MV-4-11 (cell line): ENCODE data around the gene TBX5.
"Not testable (repeated sequence)": the region's sequence is repeated elsewhere in the genome, so short reads cannot be mapped to it uniquely, and the experiment has no call there.

Experiments used
- DNase-seq: peaks from one replicate; lab custom pipeline; 2025; lab: John Stamatoyannopoulos, UW

The TBX5 gene

GRCh38 chr12:114371733-114372132 is 34.2 kb downstream of the TBX5 start:
- no peak for DNase-seq

- no peak for DNase-seq
These were observed 34.7 kb downstream of the TBX5 start for GRCh38 chr12:114371250-114371649.

- no peak for DNase-seq
These were observed 37.1 kb downstream of the TBX5 start for GRCh38 chr12:114368685-114369452.

- DNase-seq, result no peak
These were observed 44.0 kb downstream of the TBX5 start for GRCh38 chr12:114361992-114362391.

- DNase-seq, result no peak
These were observed 44.4 kb downstream of the TBX5 start for GRCh38 chr12:114361545-114361944.

GRCh38 chr12:114360485-114360884 is 45.5 kb downstream of the TBX5 start:
- no peak for DNase-seq

GRCh38 chr12:114355389-114356088 is 50.4 kb downstream of the TBX5 start:
- peak; percentile 2 for DNase-seq

GRCh38 chr12:114349239-114349638 is 56.7 kb downstream of the TBX5 start:
- DNase-seq, result not testable (repeated sequence)

- peak; percentile 31 for DNase-seq
These were observed 58.1 kb downstream of the TBX5 start for GRCh38 chr12:114347861-114348260.

- no peak for DNase-seq
These were observed 61.1 kb downstream of the TBX5 start for GRCh38 chr12:114344831-114345230.

- DNase-seq, result no peak
These were observed 61.7 kb downstream of the TBX5 start for GRCh38 chr12:114344303-114344663.

- DNase-seq, result no peak
These were observed 62.2 kb downstream of the TBX5 start for GRCh38 chr12:114343585-114344302.

GRCh38 chr12:114342656-114343055 is 63.3 kb downstream of the TBX5 start:
- no peak for DNase-seq

- no peak for DNase-seq
These were observed 64.3 kb downstream of the TBX5 start for GRCh38 chr12:114341635-114342034.

- DNase-seq, result no peak
These were observed 65.7 kb downstream of the TBX5 start for GRCh38 chr12:114340231-114340630.

- peak; percentile 70 for DNase-seq
These were observed 66.3 kb downstream of the TBX5 start for GRCh38 chr12:114339626-114340025.

GRCh38 chr12:114335607-114336006 is 70.3 kb downstream of the TBX5 start:
- DNase-seq, result peak; percentile 12

- no peak for DNase-seq
These were observed 71.5 kb downstream of the TBX5 start for GRCh38 chr12:114334395-114334794.

- DNase-seq, result no peak
These were observed 77.7 kb downstream of the TBX5 start for GRCh38 chr12:114328292-114328691.

GRCh38 chr12:114327765-114328164 is 78.2 kb downstream of the TBX5 start:
- no peak for DNase-seq

GRCh38 chr12:114321524-114321923 is 84.4 kb downstream of the TBX5 start:
- no peak for DNase-seq

- DNase-seq, result no peak
These were observed 85.0 kb downstream of the TBX5 start for GRCh38 chr12:114320968-114321367.

GRCh38 chr12:114320101-114320500 is 85.8 kb downstream of the TBX5 start:
- DNase-seq, result no peak
